Cardiac muscle cell (in vitro differentiated cells and primary cell): ENCODE results near the gene MPHOSPH8. TPM values are rescaled to one million over a fixed set of nuclear protein-coding genes. Genes with fewer than 3 reads are reported as not detected.
"Not testable (repeated sequence)": the region's sequence is repeated elsewhere in the genome, so short reads cannot be mapped to it uniquely, and the experiment has no call there.

Source experiments
- DNase-seq, 2 donors: peaks; one replicate each; pipeline versions ENCODE4 v3.0.0 to v3.0.0-alpha.2; 2010 to 2017; ENCODE audit warnings: low read depth in 1 of 2, low spot score in 1 of 2
- H3K27ac ChIP-seq: fragments of 200-600 bp; sonication (generic); 2 replicates; pipeline ENCODE4 v1.5.1; 2016
- H3K27me3 ChIP-seq: fragments of 200-600 bp; sonication (generic); 2 replicates; pipeline ENCODE4 v1.6.0; 2016; ENCODE audit warnings: control low read depth
- H3K36me3 ChIP-seq: fragments of 200-600 bp; sonication (generic); 2 replicates; pipeline ENCODE4 v1.5.1; 2016; ENCODE audit warnings: control low read depth
- H3K4me1 ChIP-seq: fragments of 200-600 bp; sonication (generic); 2 replicates; pipeline ENCODE4 v1.8.1; 2017; ENCODE audit warnings: low read depth, mild to moderate bottlenecking, mixed run types
- H3K4me3 ChIP-seq: fragments of 200-600 bp; sonication (generic); 2 replicates; pipeline ENCODE4 v1.5.1; 2016; ENCODE audit warnings: mild to moderate bottlenecking
- H3K9me3 ChIP-seq: fragments of 200-600 bp; sonication (generic); 2 replicates; pipeline ENCODE4 v1.5.1; 2017; ENCODE audit warnings: low read depth, mild to moderate bottlenecking, control low read depth
- CTCF ChIP-seq: IDR thresholded peaks from 2 replicates; pipeline ENCODE4 v1.5.1; 2012; ENCODE audit warnings: low read depth, mild to moderate bottlenecking, low read length
- polyA plus RNA-seq: library from polyadenylated mRNA; unstranded; fragments of >200 nt; fragmentation: Nextera tagmentation; extraction: Ambion mirVana; gene quantifications from 2 replicates; pipeline ENCODE4 v1.2.1, GENCODE V29; 2016
- total RNA-seq: library from RNA; depleted of rRNA; stranded (reverse); fragments of >200 nt; gene quantifications from 2 replicates; pipeline ENCODE4 v1.2.3, GENCODE V29; 2016

MPHOSPH8 gene
- total and polyA plus RNA-seq, 2 experiments from 2014 or later = 15.1 to 16.5 TPM

GRCh38 chr13:19681517-19681916, 48.1 kb downstream of the MPHOSPH8 start:
- no peak for DNase-seq
- Histone ChIP-seq H3K36me3 (peaks cover 7% of the 10 kb centered on the region), H3K27me3 (no peaks in the 10 kb centered on the region), H3K9me3 (no peaks in the 10 kb centered on the region), H3K4me1 (no peaks in the 10 kb centered on the region), H3K4me3 (no peak overlapping the region), H3K27ac (no peak overlapping the region)
- no peak for TF ChIP-seq CTCF

- no peaks in the 10 kb centered on the region for H3K9me3 ChIP-seq
- no peaks in the 10 kb centered on the region for H3K4me1 ChIP-seq
- no peaks in the 10 kb centered on the region for H3K27me3 ChIP-seq
- no peak for TF ChIP-seq CTCF
- no peak overlapping the region for H3K4me3 ChIP-seq
- no peaks in the 10 kb centered on the region for H3K36me3 ChIP-seq
- DNase-seq = no peak
- H3K27ac ChIP-seq = peak overlapping the region; percentile 16
These were observed 51.6 kb downstream of the MPHOSPH8 start for GRCh38 chr13:19685034-19685433.

GRCh38 chr13:19685437-19685836, 52.0 kb downstream of the MPHOSPH8 start:
- DNase-seq = no peak
- no peaks in the 10 kb centered on the region for H3K9me3 ChIP-seq
- TF ChIP-seq CTCF = no peak
- no peak overlapping the region for H3K4me3 ChIP-seq
- no peaks in the 10 kb centered on the region for H3K27me3 ChIP-seq
- H3K36me3 ChIP-seq = no peaks in the 10 kb centered on the region
- no peaks in the 10 kb centered on the region for H3K4me1 ChIP-seq
- peak overlapping the region; percentile 16 for H3K27ac ChIP-seq

GRCh38 chr13:19691447-19691846, 58.0 kb downstream of the MPHOSPH8 start:
- not testable (repeated sequence) for H3K36me3 ChIP-seq, H3K27me3 ChIP-seq, H3K9me3 ChIP-seq, H3K27ac ChIP-seq, DNase-seq, H3K4me3 ChIP-seq
- peaks cover 12% of the 10 kb centered on the region for H3K4me1 ChIP-seq

- peaks cover 16% of the 10 kb centered on the region for H3K4me1 ChIP-seq
- no peak overlapping the region for H3K4me3 ChIP-seq
- H3K9me3 ChIP-seq = no peaks in the 10 kb centered on the region
- H3K27ac ChIP-seq = no peak overlapping the region
- H3K27me3 ChIP-seq = no peaks in the 10 kb centered on the region
- DNase-seq = no peak
- no peaks in the 10 kb centered on the region for H3K36me3 ChIP-seq
- no peak for TF ChIP-seq CTCF
These were observed 62.0 kb downstream of the MPHOSPH8 start for GRCh38 chr13:19695428-19695827.

GRCh38 chr13:19695829-19696228, 62.4 kb downstream of the MPHOSPH8 start:
- no peak overlapping the region for H3K4me3 ChIP-seq
- no peak for TF ChIP-seq CTCF
- peak in 1 of 2 donors; percentile 13 for DNase-seq
- H3K4me1 ChIP-seq = peaks cover 16% of the 10 kb centered on the region
- H3K36me3 ChIP-seq = no peaks in the 10 kb centered on the region
- no peaks in the 10 kb centered on the region for H3K9me3 ChIP-seq
- H3K27me3 ChIP-seq = no peaks in the 10 kb centered on the region
- no peak overlapping the region for H3K27ac ChIP-seq

- DNase-seq, H3K4me3 ChIP-seq, H3K27ac ChIP-seq: not testable (repeated sequence)
These were observed 67.5 kb downstream of the MPHOSPH8 start for GRCh38 chr13:19700963-19701362.

GRCh38 chr13:19701619-19702018, 68.2 kb downstream of the MPHOSPH8 start:
- H3K4me3 ChIP-seq, H3K27ac ChIP-seq, H3K9me3 ChIP-seq, DNase-seq, H3K4me1 ChIP-seq, H3K27me3 ChIP-seq, H3K36me3 ChIP-seq: not testable (repeated sequence)

More at GRCh38 chr13:19700963-19701362, 67.5 kb downstream of the MPHOSPH8 start:
- H3K4me1 ChIP-seq, H3K27me3 ChIP-seq, H3K9me3 ChIP-seq, H3K36me3 ChIP-seq: not testable (repeated sequence)

- H3K4me3 ChIP-seq, H3K27me3 ChIP-seq, H3K9me3 ChIP-seq, H3K27ac ChIP-seq, H3K4me1 ChIP-seq, H3K36me3 ChIP-seq, DNase-seq: not testable (repeated sequence)
These were observed 70.8 kb downstream of the MPHOSPH8 start for GRCh38 chr13:19704256-19704655.
